Measurements from ENCODE around the gene KDM2A. TPM values are rescaled to one million over a fixed set of nuclear protein-coding genes. Genes with fewer than 3 reads are reported as not detected.

Gene KDM2A
- total RNA-seq, 2 experiments from 2014 or later, result 87.1 to 95.9 TPM

DNA sequence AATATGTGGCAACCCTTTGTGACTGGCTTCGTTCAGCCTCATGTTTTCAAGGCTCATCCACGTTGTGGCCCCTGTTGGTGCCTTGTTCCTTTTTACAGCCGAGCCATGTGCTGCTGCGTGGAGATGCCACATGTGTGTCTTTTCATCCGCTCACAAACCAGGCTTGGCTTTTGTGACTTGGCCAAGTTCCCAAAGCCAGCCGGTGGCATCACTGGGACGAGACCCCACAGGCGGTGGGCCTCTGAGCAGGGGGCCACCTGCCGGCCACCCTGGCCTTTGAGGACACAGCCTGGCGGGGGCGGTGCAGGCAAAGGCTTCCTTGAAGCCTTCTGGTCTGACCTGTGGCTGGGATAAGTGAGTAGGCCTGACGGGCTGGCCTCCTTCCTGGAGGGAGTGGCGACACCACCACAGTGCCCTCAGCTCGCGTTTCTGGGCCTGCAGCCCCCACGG is 157.7 kb downstream of the KDM2A start:
- Mint-ChIP-seq H3K9me3 (no peaks in the 10 kb centered on the region), H3K4me3 (peak overlapping the region; percentile 77), H3K27ac (peak overlapping the region; percentile 93), H3K27me3 (no peaks in the 10 kb centered on the region), H3K36me3 (ENCODE audit: low read depth) (peaks cover 67% of the 10 kb centered on the region), H3K4me1 (peaks cover 83% of the 10 kb centered on the region)
- POLR2A ChIA-PET, result interaction anchor here (0.9 to 14.4 kb wide), 15 partner anchors 8 to 208 kb away, joined by 3 to 494 read pairs (median 5); partner anchors contain the start of genes ANKRD13D, GRK2, POLD4 and SSH3
- peak; percentile 64 for DNase-seq
- CTCF ChIA-PET, result interaction anchor here (0.9 to 3.1 kb wide), 9 partner anchors 7 to 125 kb away, joined by 3 to 32 read pairs (median 9); partner anchors contain the start of genes ANKRD13D, GRK2, PPP1CA and RAD9A

DNA sequence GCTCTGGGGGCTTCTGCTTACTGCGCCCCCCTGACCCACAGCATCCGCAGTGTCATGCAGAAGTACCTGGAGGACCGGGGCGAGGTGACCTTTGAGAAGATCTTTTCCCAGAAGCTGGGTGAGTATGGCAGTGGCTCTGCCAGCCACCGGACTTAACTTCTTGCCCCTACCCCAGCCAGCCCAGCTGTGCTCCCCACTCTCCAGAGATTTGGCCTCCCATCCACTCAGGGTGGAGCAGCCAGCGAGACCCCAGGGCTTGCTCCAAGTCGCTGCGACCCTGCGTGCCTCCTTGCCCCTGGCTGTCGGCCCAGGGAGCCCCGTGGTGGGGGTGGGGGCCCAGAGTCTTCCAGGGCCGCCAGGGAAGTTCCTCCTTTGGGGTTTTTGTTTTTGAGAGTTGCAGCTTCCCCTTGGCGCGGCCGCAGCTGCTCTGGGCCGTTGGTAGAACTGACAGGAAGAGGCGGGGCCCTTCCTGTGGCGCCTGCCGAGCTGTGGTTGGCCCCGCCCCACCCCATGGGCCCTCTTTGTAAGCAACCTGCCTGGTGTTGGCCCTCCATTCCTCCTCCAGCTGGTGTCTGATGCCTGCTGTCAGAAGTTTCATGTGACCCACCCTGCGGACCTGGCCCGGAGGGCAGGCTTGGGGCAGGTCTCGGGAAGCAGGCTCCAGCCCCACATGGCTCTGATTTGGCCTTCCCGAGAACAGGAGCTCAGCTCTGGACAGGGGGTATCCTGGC is 158.3 kb downstream of the KDM2A start:
- DNase-seq, result peak; percentile 94
- ChIA-PET CTCF (interaction anchor here (0.6 to 3.1 kb wide), 11 partner anchors 8 to 124 kb away, joined by 3 to 32 read pairs (median 7); partner anchors contain the start of genes ANKRD13D, GRK2, POLD4 and PPP1CA), POLR2A (interaction anchor here (0.7 to 14.4 kb wide), 19 partner anchors 9 to 208 kb away, joined by 3 to 494 read pairs (median 4); partner anchors contain the start of genes ANKRD13D, GRK2, POLD4 and RPS6KB2)
- H3K4me3 Mint-ChIP-seq, result peak overlapping the region; percentile 77
- peaks cover 80% of the 10 kb centered on the region for H3K4me1 Mint-ChIP-seq
- H3K27me3 Mint-ChIP-seq, result no peaks in the 10 kb centered on the region
- peaks cover 66% of the 10 kb centered on the region for H3K36me3 Mint-ChIP-seq (ENCODE audit: low read depth)
- H3K9me3 Mint-ChIP-seq, result no peaks in the 10 kb centered on the region
- peak overlapping the region; percentile 93 for H3K27ac Mint-ChIP-seq

DNA sequence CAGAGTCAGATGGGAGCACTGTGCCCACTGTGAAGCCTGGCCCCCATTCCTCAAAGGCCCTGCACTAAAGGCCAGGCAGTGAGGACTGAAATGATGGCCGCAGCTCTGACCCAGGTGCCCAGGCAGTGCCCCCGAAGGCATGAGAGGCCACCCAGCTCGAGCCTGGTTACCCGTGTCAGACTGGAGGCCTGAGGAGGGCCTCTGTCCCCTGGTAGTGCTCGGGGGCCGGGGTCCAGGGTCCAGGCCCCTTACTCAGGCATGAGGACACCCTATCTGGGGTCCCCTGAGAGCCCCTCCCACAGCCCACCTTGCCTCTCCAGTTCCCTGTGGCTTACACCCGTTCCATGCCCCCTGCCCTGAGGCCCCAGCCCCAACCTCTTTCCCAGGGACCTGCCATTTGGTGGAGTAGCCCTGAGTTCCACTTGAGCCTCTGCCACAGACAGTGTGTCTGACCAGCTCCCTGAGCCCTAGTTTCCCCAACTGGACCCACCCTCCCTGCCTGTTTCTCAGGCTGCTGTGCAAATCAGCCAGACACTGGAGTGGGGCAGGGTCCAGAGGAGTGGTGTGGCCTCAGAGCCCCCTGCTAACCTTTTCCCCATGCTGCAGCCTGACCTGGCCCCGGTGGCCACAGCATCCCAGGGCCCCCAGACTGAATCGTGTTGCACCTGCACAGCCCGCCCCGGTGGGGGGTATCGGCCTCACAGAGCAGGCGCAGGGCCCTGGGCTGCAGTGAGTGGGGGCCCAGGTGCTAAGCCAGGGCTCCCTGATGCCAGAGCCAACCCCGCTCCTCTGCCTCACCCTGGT is 159.3 kb downstream of the KDM2A start:
- no peaks in the 10 kb centered on the region for H3K9me3 Mint-ChIP-seq
- DNase-seq, result no peak
- peaks cover 73% of the 10 kb centered on the region for H3K4me1 Mint-ChIP-seq
- peak overlapping the region; percentile 93 for H3K27ac Mint-ChIP-seq
- H3K27me3 Mint-ChIP-seq, result no peaks in the 10 kb centered on the region
- CTCF ChIA-PET, result interaction anchor here (0.6 to 3.1 kb wide), 10 partner anchors 9 to 123 kb away, joined by 3 to 32 read pairs (median 6); partner anchors contain the start of genes ANKRD13D, GRK2, POLD4 and PPP1CA
- H3K36me3 Mint-ChIP-seq (ENCODE audit: low read depth), result peaks cover 68% of the 10 kb centered on the region
- POLR2A ChIA-PET, result interaction anchor here (1.0 to 14.4 kb wide), 14 partner anchors 10 to 207 kb away, joined by 3 to 494 read pairs (median 5); partner anchors contain the start of genes ANKRD13D, GRK2, POLD4 and RPS6KB2
- H3K4me3 Mint-ChIP-seq, result peak overlapping the region; percentile 77

DNA sequence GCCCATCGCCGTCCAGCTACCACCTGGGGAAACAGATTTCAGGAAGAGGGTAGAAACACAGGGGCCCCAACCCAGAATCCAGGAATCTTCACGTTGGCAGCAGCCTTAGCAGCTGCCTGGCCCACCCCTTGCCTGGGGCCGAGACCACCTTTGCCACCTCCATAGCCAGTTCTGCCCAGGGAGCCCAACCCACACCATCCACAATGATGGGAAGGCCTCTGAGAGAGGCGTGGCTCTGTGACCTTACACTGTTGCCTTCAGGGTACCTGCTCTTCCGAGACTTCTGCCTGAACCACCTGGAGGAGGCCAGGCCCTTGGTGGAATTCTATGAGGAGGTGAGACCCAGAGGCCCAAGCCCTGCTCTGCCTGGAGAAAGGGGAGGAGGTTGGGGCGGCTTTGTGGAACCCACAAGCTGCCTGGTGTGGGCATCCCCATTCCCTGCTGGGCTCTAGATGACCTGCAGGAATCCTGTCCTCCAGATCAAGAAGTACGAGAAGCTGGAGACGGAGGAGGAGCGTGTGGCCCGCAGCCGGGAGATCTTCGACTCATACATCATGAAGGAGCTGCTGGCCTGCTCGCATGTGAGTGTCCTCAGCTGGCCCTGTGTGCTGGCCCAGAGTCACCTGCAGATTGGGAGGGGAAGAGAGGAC is 160.0 kb downstream of the KDM2A start:
- peaks cover 70% of the 10 kb centered on the region for H3K4me1 Mint-ChIP-seq
- DNase-seq, result no peak
- H3K27me3 Mint-ChIP-seq, result no peaks in the 10 kb centered on the region
- H3K36me3 Mint-ChIP-seq (ENCODE audit: low read depth), result peaks cover 73% of the 10 kb centered on the region
- peak overlapping the region; percentile 17 for H3K4me3 Mint-ChIP-seq
- H3K9me3 Mint-ChIP-seq, result no peaks in the 10 kb centered on the region
- ChIA-PET POLR2A (interaction anchor here (1.5 to 14.4 kb wide), 6 partner anchors 9 to 149 kb away, joined by 4 to 494 read pairs (median 18); partner anchors contain the start of genes ANKRD13D, GRK2, RPS6KB2 and SSH3), CTCF (interaction anchor here (0.5 to 2.4 kb wide), 7 partner anchors 9 to 65 kb away, joined by 3 to 32 read pairs (median 6); partner anchors contain the start of gene ANKRD13D)
- peak overlapping the region; percentile 93 for H3K27ac Mint-ChIP-seq

DNA sequence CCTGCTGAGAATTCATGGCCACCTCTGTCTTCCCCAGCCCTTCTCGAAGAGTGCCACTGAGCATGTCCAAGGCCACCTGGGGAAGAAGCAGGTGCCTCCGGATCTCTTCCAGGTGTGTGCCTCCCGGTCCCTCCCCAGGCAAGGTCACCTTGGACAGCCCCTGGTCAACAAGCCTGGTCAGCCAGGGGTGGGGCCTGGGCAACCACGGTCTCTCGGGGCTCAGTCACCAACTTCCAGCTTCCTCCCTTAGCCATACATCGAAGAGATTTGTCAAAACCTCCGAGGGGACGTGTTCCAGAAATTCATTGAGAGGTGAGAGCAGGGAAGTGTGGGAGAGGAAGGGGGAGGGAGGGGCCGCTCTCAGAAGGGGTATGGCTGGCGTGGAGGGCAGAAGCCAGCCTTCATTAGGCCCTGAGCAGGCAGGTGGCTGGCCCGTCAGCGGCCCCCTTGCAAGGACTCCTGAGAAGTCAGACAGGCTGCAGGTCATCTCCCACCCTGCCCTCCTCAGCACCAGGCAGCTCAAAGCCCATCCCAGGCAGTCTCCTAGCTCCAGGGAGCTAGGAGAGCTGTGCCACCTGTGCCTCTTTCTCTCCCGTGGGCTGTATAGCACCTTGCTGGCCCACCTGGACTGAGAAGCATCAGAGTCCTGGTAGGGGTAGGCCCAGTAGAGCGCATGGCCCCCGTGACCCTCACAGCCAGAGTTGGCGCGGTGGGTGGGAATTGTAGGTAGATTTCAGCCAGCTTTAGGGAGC is 160.7 kb downstream of the KDM2A start:
- Mint-ChIP-seq H3K4me3 (no peak overlapping the region), H3K9me3 (no peaks in the 10 kb centered on the region), H3K36me3 (ENCODE audit: low read depth) (peaks cover 75% of the 10 kb centered on the region), H3K27ac (peak overlapping the region; percentile 93), H3K27me3 (no peaks in the 10 kb centered on the region), H3K4me1 (peaks cover 67% of the 10 kb centered on the region)
- CTCF ChIA-PET, result interaction anchor here (0.5 to 1.7 kb wide), 4 partner anchors 8 to 65 kb away, joined by 3 to 6 read pairs (median 4); no protein-coding TSS in a partner anchor
- POLR2A ChIA-PET, result interaction anchor here (1.7 to 14.4 kb wide), 5 partner anchors 8 to 38 kb away, joined by 4 to 494 read pairs (median 15); partner anchors contain the start of genes ANKRD13D, GRK2 and SSH3
- DNase-seq, result no peak

DNA sequence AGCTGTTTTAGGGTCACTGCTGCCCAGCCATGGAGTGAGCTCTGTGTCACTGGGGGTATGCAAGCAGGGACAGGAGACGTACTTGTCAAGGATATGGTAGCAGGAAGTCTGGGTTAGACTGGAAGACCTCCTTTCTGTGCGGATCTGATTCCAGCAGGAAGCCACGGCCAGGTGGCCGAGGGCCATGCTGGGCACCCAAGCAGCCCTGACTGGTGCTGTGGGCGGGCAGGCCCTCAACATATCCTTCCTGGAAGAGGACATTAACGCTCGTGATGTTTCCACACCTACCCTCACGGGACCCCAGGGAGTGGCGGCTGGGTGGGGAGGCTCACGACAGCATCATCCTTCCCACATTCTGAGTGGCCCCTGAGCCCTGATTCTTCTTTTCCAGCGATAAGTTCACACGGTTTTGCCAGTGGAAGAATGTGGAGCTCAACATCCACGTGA is 161.3 kb downstream of the KDM2A start:
- Mint-ChIP-seq H3K27me3 (no peaks in the 10 kb centered on the region), H3K27ac (peak overlapping the region; percentile 93), H3K36me3 (ENCODE audit: low read depth) (peaks cover 77% of the 10 kb centered on the region), H3K4me3 (no peak overlapping the region), H3K4me1 (peaks cover 65% of the 10 kb centered on the region), H3K9me3 (no peaks in the 10 kb centered on the region)
- CTCF ChIA-PET, result interaction anchor here (1.7 kb wide), 1 partner anchor 18 kb away, joined by 3 read pairs; no protein-coding TSS in a partner anchor
- POLR2A ChIA-PET, result interaction anchor here (1.7 to 14.4 kb wide), 5 partner anchors 8 to 37 kb away, joined by 4 to 494 read pairs (median 15); partner anchors contain the start of genes ANKRD13D, GRK2 and SSH3
- DNase-seq, result no peak

DNA sequence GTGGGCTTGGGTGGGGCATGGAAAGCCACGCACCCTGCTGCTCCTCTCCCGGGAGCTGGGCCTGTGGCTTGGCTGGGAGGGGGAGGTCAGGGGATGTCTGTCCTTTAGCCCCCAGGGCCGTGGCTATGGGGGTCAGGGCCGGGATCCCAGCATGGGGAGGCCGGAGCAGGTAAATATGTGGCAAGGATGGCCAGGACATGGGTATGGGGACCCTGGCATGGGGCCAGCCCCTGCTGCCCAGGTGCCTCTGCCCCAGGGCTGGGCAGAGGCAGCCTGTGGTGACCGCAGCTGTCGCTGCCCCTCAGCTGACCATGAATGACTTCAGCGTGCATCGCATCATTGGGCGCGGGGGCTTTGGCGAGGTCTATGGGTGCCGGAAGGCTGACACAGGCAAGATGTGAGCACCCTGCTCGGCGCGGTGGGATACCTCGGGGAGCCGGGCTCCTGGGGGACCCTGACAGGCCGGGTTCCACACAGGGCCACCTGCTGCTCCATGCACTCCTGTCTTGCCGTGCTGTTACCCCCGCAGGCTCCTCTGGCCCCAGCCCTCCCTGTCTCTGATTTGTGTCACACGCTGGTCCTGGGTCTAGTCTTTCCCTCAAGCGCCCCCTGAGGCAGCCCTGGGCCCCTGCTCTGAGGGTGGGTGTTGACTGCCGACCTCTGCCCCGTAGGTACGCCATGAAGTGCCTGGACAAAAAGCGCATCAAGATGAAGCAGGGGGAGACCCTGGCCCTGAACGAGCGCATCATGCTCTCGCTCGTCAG is 161.9 kb downstream of the KDM2A start:
- H3K4me1 Mint-ChIP-seq, result peaks cover 65% of the 10 kb centered on the region
- peak overlapping the region; percentile 11 for H3K27ac Mint-ChIP-seq

DNA sequence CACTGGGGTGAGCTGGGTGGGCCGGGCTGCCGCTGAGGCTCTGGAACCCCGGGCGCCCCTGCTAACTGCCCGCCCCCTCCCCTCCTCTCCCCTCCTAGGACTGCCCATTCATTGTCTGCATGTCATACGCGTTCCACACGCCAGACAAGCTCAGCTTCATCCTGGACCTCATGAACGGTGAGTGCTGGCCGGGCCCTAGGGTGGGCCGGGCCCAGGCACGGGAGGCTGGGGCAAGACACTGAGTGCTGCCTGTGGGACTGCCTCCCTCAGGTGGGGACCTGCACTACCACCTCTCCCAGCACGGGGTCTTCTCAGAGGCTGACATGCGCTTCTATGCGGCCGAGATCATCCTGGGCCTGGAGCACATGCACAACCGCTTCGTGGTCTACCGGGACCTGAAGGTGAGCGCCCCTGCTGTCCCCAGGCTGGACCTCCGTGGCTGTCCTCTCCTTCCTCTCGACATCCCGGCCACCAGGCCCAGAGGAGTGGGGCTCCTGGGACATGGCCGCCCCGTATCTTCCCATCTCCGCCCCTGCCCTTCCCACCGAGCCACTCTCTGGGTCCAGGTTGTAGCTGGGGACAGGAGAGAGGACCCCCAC is 162.6 kb downstream of the KDM2A start:
- ChIA-PET POLR2A (interaction anchor here (1.5 to 12.9 kb wide), 4 partner anchors 8 to 36 kb away, joined by 5 to 494 read pairs (median 10); partner anchors contain the start of genes GRK2 and SSH3), CTCF (interaction anchor here (2.2 kb wide), 1 partner anchor 10 kb away, joined by 11 read pairs; no protein-coding TSS in a partner anchor)
- H3K27me3 Mint-ChIP-seq, result no peaks in the 10 kb centered on the region
- no peaks in the 10 kb centered on the region for H3K9me3 Mint-ChIP-seq
- peaks cover 72% of the 10 kb centered on the region for H3K36me3 Mint-ChIP-seq (ENCODE audit: low read depth)
- no peak for DNase-seq
- peak overlapping the region; percentile 49 for H3K27ac Mint-ChIP-seq
- peaks cover 65% of the 10 kb centered on the region for H3K4me1 Mint-ChIP-seq
- no peak overlapping the region for H3K4me3 Mint-ChIP-seq

More for the DNA sequence above, 161.9 kb downstream of the KDM2A start:
- H3K4me3 Mint-ChIP-seq, result no peak overlapping the region
- no peaks in the 10 kb centered on the region for H3K9me3 Mint-ChIP-seq
- peaks cover 71% of the 10 kb centered on the region for H3K36me3 Mint-ChIP-seq (ENCODE audit: low read depth)
- CTCF ChIA-PET, result no interaction called here
- no peaks in the 10 kb centered on the region for H3K27me3 Mint-ChIP-seq
- DNase-seq, result no peak
- POLR2A ChIA-PET, result interaction anchor here (1.7 to 4.7 kb wide), 4 partner anchors 9 to 36 kb away, joined by 4 to 77 read pairs (median 10); partner anchors contain the start of genes GRK2 and SSH3

DNA sequence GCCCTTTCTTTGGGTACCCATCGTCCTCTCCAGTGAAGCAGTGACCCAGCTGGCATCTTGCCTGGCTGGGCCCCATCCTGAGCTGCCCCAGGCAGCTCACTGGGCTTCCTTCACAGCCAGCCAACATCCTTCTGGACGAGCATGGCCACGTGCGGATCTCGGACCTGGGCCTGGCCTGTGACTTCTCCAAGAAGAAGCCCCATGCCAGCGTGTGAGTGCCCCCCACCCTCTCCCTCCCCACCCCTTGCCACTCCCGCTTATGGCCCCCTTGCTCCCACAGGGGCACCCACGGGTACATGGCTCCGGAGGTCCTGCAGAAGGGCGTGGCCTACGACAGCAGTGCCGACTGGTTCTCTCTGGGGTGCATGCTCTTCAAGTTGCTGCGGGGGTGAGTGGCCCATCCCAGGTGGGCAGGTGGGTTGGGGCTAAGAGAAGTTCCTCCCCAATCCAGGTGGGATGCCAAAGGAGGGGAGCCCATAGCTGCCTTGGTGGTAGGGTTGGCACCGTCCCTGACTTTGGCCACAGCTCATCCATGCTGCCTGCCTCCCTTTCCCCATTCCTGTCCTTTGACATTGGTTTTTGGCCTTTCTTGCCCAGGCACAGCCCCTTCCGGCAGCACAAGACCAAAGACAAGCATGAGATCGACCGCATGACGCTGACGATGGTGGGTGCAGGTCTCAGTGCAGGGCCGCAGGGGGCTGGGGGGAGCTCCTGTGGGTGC is 163.3 kb downstream of the KDM2A start:
- ChIA-PET CTCF (interaction anchor here (0.5 to 2.2 kb wide), 2 partner anchors 11 to 34 kb away, joined by 4 to 11 read pairs; no protein-coding TSS in a partner anchor), POLR2A (interaction anchor here (1.5 to 12.9 kb wide), 3 partner anchors 9 to 35 kb away, joined by 5 to 494 read pairs (median 15); partner anchors contain the start of genes GRK2 and SSH3)
- no peak overlapping the region for H3K4me3 Mint-ChIP-seq
- no peaks in the 10 kb centered on the region for H3K9me3 Mint-ChIP-seq
- H3K36me3 Mint-ChIP-seq (ENCODE audit: low read depth), result peaks cover 72% of the 10 kb centered on the region
- H3K4me1 Mint-ChIP-seq, result peaks cover 65% of the 10 kb centered on the region
- DNase-seq, result no peak
- H3K27me3 Mint-ChIP-seq, result no peaks in the 10 kb centered on the region
- H3K27ac Mint-ChIP-seq, result peak overlapping the region; percentile 71

Measured in activated CD4-positive, alpha-beta memory T cell treated with anti-CD3 and anti-CD28 coated beads, Interleukin-2, amount 10 ng/mL, durations not matched to agents 7 days and 5 days (primary cell).